DMS53 treated with DMSO at 0.1 percent for 48 hours (cell line): ENCODE measurements around the gene ERP44.

ENCODE experiments used
- DNase-seq: peaks from one replicate; lab custom pipeline; 2025; ENCODE audit not compliant: unreplicated experiment; lab: John Stamatoyannopoulos, UW

The ERP44 gene

DNA sequence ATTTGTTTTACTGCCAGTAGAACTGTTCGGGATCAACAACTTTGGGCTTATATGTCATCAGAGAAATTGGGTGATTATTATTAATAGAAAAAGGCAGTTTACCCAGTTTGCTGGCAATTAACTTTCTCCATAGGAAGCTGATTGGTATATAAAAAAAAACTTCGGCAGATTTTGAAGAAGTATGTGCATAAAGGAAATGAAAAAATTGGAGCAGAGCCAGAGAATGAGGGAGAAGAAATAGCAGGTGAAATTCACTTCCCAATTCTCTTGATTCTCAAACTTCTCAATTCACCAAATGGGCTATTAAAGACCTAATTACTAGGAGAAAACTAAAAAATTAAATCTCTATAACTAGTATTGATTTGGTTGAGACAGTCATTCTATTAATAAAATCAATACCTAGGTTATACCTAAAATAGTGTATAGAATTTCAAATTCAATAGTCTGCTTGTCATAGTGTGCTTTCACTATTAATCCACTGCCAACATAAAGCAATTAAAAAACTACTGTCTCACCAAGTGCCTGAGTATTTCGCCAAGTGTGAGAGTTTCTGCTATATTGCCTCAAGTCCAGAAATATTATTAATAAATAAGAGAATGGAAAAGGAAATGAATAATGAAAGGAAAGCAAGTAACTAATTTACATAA is 144.8 kb downstream of the ERP44 start:
- DNase-seq, result no peak

DNA sequence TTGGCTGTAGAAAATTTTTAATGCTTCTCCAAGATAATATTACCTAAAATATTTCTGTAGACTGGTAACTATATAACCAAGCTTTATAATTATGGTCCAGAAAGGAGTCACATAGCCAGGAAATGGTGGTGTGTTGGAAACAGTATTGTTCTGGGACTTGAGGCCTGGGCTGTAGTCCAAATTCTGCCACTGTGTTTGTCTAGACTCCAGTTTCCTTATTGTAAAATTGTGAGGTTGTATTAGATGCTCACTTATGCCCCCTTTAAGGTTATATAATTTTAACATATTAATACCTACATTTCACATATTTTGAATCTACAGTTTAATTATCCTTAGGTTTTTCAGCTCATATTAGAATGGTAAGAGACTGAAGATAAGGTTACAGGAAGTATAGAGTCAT is 149.9 kb downstream of the ERP44 start:
- no peak for DNase-seq

DNA sequence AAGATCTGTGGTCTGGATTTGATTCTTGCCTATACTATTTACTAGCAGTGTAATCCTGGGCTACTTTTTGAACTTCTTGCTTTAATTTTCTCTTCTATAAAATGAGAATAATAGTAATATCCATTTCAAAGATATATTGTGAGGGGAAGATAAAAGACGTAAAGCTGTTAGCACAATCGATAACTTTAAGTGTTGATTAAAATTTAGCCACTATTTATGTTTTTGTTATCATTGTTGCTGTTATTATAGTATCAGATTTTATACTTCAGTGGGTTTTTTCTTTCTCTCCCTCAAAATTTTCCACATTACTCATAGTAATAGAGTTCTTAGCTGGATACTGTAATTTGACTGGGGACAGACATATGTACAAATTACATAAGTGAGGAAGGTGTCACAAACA is 150.3 kb downstream of the ERP44 start:
- no peak for DNase-seq

DNA sequence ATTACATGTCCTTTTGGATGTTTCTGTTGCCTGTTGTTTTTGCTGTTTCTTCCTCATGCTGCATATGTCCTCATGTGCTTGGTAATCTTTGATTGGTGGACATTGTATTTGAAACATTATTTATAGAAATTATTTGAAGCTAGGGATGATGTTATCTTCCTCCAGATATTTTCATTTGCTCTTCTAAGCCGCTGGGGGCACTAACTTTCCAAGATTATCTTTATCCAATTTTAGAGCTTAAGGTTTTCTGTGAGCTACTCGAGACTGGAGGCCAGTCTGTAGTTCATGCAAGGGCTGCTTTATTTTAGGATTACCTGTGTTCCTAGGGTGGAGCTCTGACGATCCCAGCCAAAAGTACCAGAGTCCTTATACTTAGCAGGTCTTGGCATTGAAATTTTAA is 151.4 kb downstream of the ERP44 start:
- DNase-seq, result no peak

DNA sequence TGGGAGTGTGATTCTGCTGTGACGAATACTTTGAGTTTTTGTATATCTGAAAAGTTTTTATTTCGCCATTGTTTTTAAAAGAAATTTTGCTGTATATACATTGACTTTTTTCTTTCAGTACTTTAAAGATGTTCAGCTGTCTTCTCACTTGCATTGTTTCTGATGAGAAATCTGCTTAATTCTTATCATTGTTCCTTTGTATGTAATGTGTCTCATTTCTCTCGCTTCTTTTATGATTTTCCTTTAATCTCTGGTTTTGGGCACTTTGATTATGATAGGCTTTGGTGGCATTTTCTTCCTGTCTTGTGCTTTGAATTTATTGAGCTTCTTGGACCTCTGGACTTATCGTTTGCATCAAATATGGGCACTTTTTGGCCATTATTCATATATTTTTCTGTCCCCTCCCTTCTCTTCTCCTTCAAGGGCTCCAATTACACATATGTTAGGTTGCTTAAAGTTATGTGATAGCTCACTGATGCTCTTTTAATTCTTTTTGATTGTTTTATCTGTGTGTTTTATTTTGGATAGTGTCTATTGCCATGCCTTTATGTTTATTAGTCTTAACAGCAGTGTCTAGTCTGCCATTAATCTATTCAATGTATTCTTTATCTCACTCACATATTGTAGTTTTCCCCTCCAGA is 161.7 kb downstream of the ERP44 start:
- DNase-seq, result no peak

DNA sequence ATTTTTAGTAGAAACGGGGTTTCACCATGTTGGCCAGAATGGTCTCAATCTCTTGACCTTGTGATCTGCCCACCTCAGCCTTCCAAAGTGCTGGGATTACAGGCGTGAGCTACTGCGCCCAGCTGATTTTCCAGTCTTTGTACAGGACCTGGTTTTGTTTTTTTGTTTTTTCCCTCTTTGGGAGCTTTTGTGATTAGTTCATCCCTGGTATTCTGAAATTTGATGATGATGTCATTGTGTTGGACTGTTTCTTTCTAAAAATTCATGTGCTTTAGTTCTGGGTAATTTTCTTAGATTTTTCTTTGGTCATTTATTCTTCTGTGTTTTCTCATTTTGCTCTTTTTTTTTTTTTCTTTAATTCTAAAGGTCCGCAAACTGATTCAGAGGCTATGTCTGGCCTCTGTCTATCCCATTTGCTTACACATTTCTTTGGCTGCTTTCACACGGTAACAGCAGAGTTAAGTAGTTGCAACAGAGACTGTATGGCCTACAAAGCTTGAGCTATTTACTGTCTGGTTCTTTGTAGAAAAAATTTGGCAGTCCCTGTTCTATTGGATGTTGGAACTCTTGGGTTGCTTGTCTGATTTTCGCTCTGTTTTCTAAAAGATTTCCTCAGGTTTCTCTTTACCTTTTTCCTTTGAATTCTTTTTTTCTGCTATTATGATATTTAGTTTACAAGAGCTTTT is 167.5 kb downstream of the ERP44 start:
- no peak for DNase-seq

DNA sequence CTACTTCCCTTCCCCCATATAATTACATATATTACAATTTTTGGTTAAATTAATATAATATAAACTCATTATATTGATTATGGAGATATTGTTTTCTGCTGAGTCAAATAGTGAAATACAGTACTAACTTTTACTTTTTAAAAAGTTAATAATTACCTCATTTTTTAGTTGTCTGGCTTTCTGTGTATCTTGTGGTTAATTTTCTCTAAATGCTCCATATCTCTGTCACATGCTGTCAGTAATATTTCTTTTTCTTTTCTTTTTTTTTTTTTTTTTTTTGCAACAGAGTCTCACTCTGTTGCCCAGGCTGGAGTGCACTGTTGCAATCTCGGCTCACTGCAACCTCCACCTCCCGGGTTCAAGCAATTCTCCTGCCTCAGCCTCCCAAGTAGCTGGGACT is 169.1 kb downstream of the ERP44 start:
- DNase-seq, result no peak
